T-cell (primary cell): ENCODE results near the gene RABGAP1L. TPM values are rescaled to one million over a fixed set of nuclear protein-coding genes. Genes with fewer than 3 reads are reported as not detected.
"Not testable (repeated sequence)": the region's sequence is repeated elsewhere in the genome, so short reads cannot be mapped to it uniquely, and the experiment has no call there.

ENCODE experiments used
- ATAC-seq, 4 experiments: fragments of 200-7000 bp in 3 of 4; fragments of 150-1000 bp in 1 of 4; cut with Tn5 transposase; replicated peaks in 1 of 4; 1 replicate in 3 of 4; 2 replicates in 1 of 4; pipeline ENCODE4 v1.10.0; 2021; ENCODE audit warnings: moderate library complexity in 3 of 4, mild to moderate bottlenecking in 2 of 4, moderate number of reproducible peaks in 1 of 4
- CTCF ChIA-PET, 2 donors: fragments of 300-600 bp; sonication (Branson Sonifier 250); formaldehyde crosslinking; loops; one replicate each; lab custom pipeline; 2022; ENCODE audit warnings: antibody characterized with exemption in 2 of 2; lab: Charles Lee
- POLR2A ChIA-PET, 2 donors: fragments of 300-600 bp; sonication (Branson Sonifier 250); formaldehyde crosslinking; loops; one replicate each; lab custom pipeline; 2022; ENCODE audit warnings: antibody characterized with exemption in 2 of 2; lab: Charles Lee
- DNase-seq, 35 experiments: peaks; one replicate each; pipeline versions ENCODE4 v3.0.0 to v3.0.0-alpha.2; 2013 to 2023
- H3K27ac ChIP-seq: one replicate; pipeline ENCODE4 v1.5.1; 2013; ENCODE audit warnings: low read length
- H3K27me3 ChIP-seq, 2 experiments: replicated peaks in 1 of 2; 1 replicate in 1 of 2; 2 replicates in 1 of 2; pipeline versions ENCODE4 v1.6.1 to v1.7.0; 2013; ENCODE audit warnings: low read length in 1 of 2, mixed read lengths in 1 of 2; ENCODE audit not compliant: control insufficient read depth in 2 of 2, insufficient read depth in 2 of 2; ENCODE audit errors: extremely low read depth in 1 of 2
- H3K36me3 ChIP-seq, 2 donors: 1 replicate in 1 of 2; 2 replicates in 1 of 2; pipeline versions ENCODE4 v1.6.1 to v1.7.0; 2013; ENCODE audit warnings: low read length in 1 of 2; ENCODE audit not compliant: control insufficient read depth in 2 of 2, insufficient read depth in 1 of 2; ENCODE audit errors: extremely low read depth in 1 of 2
- H3K4me1 ChIP-seq, 2 experiments: 1 replicate in 1 of 2; 2 replicates in 1 of 2; pipeline versions ENCODE4 v1.6.1 to v1.7.0; 2013; ENCODE audit warnings: low read length in 2 of 2, mixed read lengths in 1 of 2; ENCODE audit not compliant: insufficient read depth in 2 of 2, control insufficient read depth in 1 of 2; ENCODE audit errors: extremely low read depth in 1 of 2
- H3K4me3 ChIP-seq, 2 donors: 1 replicate in 1 of 2; 2 replicates in 1 of 2; pipeline versions ENCODE4 v1.5.1 to v1.7.0; 2013; ENCODE audit warnings: mild to moderate bottlenecking in 2 of 2, low read length in 1 of 2, moderate library complexity in 1 of 2; ENCODE audit not compliant: control insufficient read depth in 1 of 2; ENCODE audit errors: extremely low read depth in 1 of 2
- H3K9me3 ChIP-seq: 2 replicates; pipeline ENCODE4 v1.7.0; 2013
- H3K27ac Mint-ChIP-seq, 2 donors: one replicate each; pipeline ENCODE4 v1.8.0; 2020 to 2021; ENCODE audit warnings: mild to moderate bottlenecking in 2 of 2, mixed read lengths in 2 of 2
- H3K27me3 Mint-ChIP-seq, 2 donors: one replicate each; pipeline ENCODE4 v1.8.0; 2021 to 2022; ENCODE audit warnings: mixed read lengths in 2 of 2
- H3K36me3 Mint-ChIP-seq: one replicate; pipeline ENCODE4 v1.8.0; 2021; ENCODE audit warnings: mixed read lengths
- H3K4me1 Mint-ChIP-seq, 3 donors: one replicate each; pipeline ENCODE4 v1.8.0; 2020 to 2022; ENCODE audit warnings: mixed read lengths in 3 of 3, mild to moderate bottlenecking in 1 of 3
- H3K4me3 Mint-ChIP-seq, 3 donors: one replicate each; pipeline ENCODE4 v1.8.0; 2020 to 2022; ENCODE audit warnings: mild to moderate bottlenecking in 3 of 3, mixed read lengths in 3 of 3, moderate library complexity in 3 of 3
- H3K9me3 Mint-ChIP-seq, 3 donors: one replicate each; pipeline ENCODE4 v1.8.0; 2020 to 2022; ENCODE audit warnings: mixed read lengths in 3 of 3
- whole genome bisulfite sequencing: methylation state at CpG from one replicate; pipeline ENCODE4 v1.1.5; 2013; ENCODE audit warnings: missing lambda C conversion rate; ENCODE audit not compliant: insufficient coverage; 5-methylcytosine and 5-hydroxymethylcytosine counted together
- total RNA-seq, 35 experiments: library from RNA in 6 of 35; stranded (reverse) in 6 of 35; fragments of 120-200 nt in 1 of 35; gene quantifications; one replicate each; pipeline versions ENCODE4 v1.2.1 to v1.2.4 and lab custom pipeline; 2013 to 2026

RABGAP1L gene
- total RNA-seq, 5 donors from 2014 or later (not counting 1 experiment from before 2014, with no cell fraction given): 75.0 to 108 (median 82.3) TPM

DNA sequence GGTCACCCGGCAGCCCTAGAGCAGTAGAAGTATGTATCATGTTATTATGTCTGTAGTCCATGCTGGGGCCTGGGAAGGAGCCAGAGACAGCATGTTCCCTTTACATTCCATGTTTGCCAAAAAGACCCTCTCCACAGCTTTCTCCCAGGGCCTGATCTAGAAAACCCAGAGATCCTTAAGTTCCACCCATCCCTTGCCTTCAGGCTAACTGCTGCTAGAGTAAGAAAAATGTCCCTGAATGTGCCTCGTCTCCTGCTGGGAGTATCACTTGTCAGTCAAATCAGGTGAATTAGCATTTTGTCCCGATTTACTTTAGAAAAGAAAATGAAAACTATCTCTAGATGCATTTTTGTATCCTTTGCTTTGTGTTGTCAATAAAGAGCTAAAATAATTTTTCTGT, 877.2 kb downstream of the RABGAP1L start:
- H3K27ac Mint-ChIP-seq: no peak overlapping the region
- no peaks in the 10 kb centered on the region for H3K36me3 Mint-ChIP-seq
- H3K4me1 Mint-ChIP-seq: no peaks in the 10 kb centered on the region
- Histone ChIP-seq H3K27ac (no peak overlapping the region), H3K4me1 (no peaks in the 10 kb centered on the region), H3K4me3 (no peak overlapping the region), H3K36me3 (no peaks in the 10 kb centered on the region), H3K9me3 (no peaks in the 10 kb centered on the region), H3K27me3 (no peaks in the 10 kb centered on the region)
- H3K27me3 Mint-ChIP-seq: peaks cover 2 to 3% of the 10 kb centered on the region in 2 donors
- no peaks in the 10 kb centered on the region for H3K9me3 Mint-ChIP-seq
- ChIA-PET CTCF (interaction anchor here in 1 of 2 donors (0.6 to 0.7 kb wide), 2 partner anchors 18 to 866 kb away, joined by 3 to 7 read pairs; no protein-coding TSS in a partner anchor), POLR2A (no interaction called here)
- DNase-seq (no peak), ATAC-seq (no peak)
- H3K4me3 Mint-ChIP-seq: no peak overlapping the region
- WGBS: no CpG with 5 or more reads among the region's 3 CpGs

DNA sequence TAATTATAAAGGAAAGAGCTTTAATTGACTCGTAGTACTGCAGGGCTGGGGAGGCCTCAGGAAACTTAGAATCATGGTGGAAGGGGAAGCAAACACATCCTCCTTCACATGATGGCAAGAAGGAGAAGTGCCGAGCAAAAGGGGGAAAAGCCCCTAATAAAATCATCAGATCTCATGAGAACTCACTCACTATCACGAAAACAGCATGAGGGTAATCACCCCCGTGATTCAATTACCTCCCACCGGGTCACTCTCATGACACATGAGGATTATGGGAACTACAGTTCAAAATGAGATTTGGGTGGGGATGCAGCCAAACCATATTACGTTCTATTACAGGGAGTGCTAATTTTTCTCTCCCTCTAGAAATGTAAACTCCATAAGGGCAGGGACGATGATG, 878.1 kb downstream of the RABGAP1L start:
- DNase-seq: no peak
- no peak overlapping the region for H3K27ac Mint-ChIP-seq
- Histone ChIP-seq H3K4me3 (no peak overlapping the region), H3K27ac (no peak overlapping the region), H3K27me3 (peaks cover 0 to 2% of the 10 kb centered on the region in 2 experiments), H3K36me3 (no peaks in the 10 kb centered on the region), H3K4me1 (no peaks in the 10 kb centered on the region), H3K9me3 (no peaks in the 10 kb centered on the region)
- ChIA-PET CTCF (no interaction called here), POLR2A (no interaction called here)
- H3K9me3 Mint-ChIP-seq: no peaks in the 10 kb centered on the region
- H3K27me3 Mint-ChIP-seq: peaks cover 2 to 3% of the 10 kb centered on the region in 2 donors
- no peaks in the 10 kb centered on the region for H3K4me1 Mint-ChIP-seq
- H3K4me3 Mint-ChIP-seq: no peak overlapping the region
- no peaks in the 10 kb centered on the region for H3K36me3 Mint-ChIP-seq
- no peak for ATAC-seq
- no CpG with 5 or more reads among the region's 7 CpGs for WGBS

GRCh38 chr1:175040324-175040879, 881.1 kb downstream of the RABGAP1L start:
- H3K27me3 ChIP-seq: peaks cover 0 to 11% of the 10 kb centered on the region in 2 experiments
- H3K27ac ChIP-seq: no peak overlapping the region
- no peak overlapping the region for H3K4me3 ChIP-seq
- Mint-ChIP-seq H3K27me3 (peaks cover 3 to 14% of the 10 kb centered on the region in 2 donors), H3K9me3 (no peaks in the 10 kb centered on the region), H3K4me1 (no peaks in the 10 kb centered on the region), H3K27ac (no peak overlapping the region), H3K36me3 (no peaks in the 10 kb centered on the region), H3K4me3 (no peak overlapping the region)
- H3K36me3 ChIP-seq: no peaks in the 10 kb centered on the region
- POLR2A ChIA-PET: interaction anchor here in 1 of 2 donors (0.7 kb wide), 1 partner anchor 70 kb away, joined by 3 read pairs; no protein-coding TSS in a partner anchor
- ATAC-seq (no peak), DNase-seq (no peak)
- WGBS: 71% methylated on average over 2 of the region's 4 CpGs
- no peaks in the 10 kb centered on the region for H3K4me1 ChIP-seq
- H3K9me3 ChIP-seq: no peaks in the 10 kb centered on the region
- CTCF ChIA-PET: interaction anchor here in 1 of 2 donors (0.6 to 1.7 kb wide), 4 partner anchors 11 to 85 kb away, joined by 3 to 5 read pairs (median 3); no protein-coding TSS in a partner anchor

- no peak for DNase-seq
- WGBS: 100% methylated on average over 1 of the region's 3 CpGs
- POLR2A ChIA-PET: interaction anchor here in 1 of 2 donors (0.6 kb wide), 1 partner anchor 224 kb away, joined by 20 read pairs; no protein-coding TSS in a partner anchor
Observed at GRCh38 chr1:175042650-175043049, 883.3 kb downstream of the RABGAP1L start.

DNA sequence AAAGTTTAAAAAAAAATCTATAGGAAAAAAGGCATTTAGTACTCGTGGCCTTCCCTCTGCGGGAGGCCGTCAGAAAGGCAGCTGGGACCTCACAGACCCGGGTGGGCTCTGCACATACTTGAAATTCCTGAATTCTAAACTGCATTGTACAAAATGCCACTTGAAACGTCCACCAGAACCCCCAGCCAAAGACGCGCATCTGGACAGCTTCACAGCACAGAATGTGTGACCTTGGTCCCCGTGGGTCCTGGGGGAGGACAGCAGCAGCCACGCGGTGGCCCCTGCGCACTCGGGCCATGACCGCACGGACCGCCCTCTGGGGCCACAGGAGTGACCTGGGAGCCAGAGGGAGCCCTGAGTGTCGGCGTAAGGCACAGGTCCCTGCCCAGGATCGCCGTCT, 884.5 kb downstream of the RABGAP1L start:
- CTCF ChIA-PET: no interaction called here
- H3K4me3 ChIP-seq: no peak overlapping the region
- H3K4me1 ChIP-seq: no peaks in the 10 kb centered on the region
- ATAC-seq: no peak
- no peaks in the 10 kb centered on the region for H3K4me1 Mint-ChIP-seq
- H3K27ac ChIP-seq: no peak overlapping the region
- no peaks in the 10 kb centered on the region for H3K36me3 ChIP-seq
- peaks cover 0 to 11% of the 10 kb centered on the region in 2 experiments for H3K27me3 ChIP-seq
- POLR2A ChIA-PET: no interaction called here
- no peak overlapping the region for H3K4me3 Mint-ChIP-seq
- no peak for DNase-seq
- H3K9me3 Mint-ChIP-seq: no peaks in the 10 kb centered on the region
- H3K9me3 ChIP-seq: no peaks in the 10 kb centered on the region
- WGBS: 81% methylated on average over 14 of the region's 19 CpGs
- H3K27me3 Mint-ChIP-seq: peaks cover 17 to 30% of the 10 kb centered on the region in 2 donors
- H3K36me3 Mint-ChIP-seq: no peaks in the 10 kb centered on the region
- H3K27ac Mint-ChIP-seq: no peak overlapping the region

More at GRCh38 chr1:175042650-175043049, 883.3 kb downstream of the RABGAP1L start:
- ATAC-seq: no peak
- Mint-ChIP-seq H3K4me3 (no peak overlapping the region), H3K27ac (no peak overlapping the region), H3K4me1 (no peaks in the 10 kb centered on the region), H3K9me3 (no peaks in the 10 kb centered on the region), H3K36me3 (no peaks in the 10 kb centered on the region), H3K27me3 (peaks cover 8 to 23% of the 10 kb centered on the region in 2 donors)
- H3K4me3 ChIP-seq: no peak overlapping the region
- no peaks in the 10 kb centered on the region for H3K9me3 ChIP-seq
- CTCF ChIA-PET: no interaction called here
- no peaks in the 10 kb centered on the region for H3K36me3 ChIP-seq
- peaks cover 0 to 11% of the 10 kb centered on the region in 2 experiments for H3K27me3 ChIP-seq
- no peaks in the 10 kb centered on the region for H3K4me1 ChIP-seq
- H3K27ac ChIP-seq: no peak overlapping the region

DNA sequence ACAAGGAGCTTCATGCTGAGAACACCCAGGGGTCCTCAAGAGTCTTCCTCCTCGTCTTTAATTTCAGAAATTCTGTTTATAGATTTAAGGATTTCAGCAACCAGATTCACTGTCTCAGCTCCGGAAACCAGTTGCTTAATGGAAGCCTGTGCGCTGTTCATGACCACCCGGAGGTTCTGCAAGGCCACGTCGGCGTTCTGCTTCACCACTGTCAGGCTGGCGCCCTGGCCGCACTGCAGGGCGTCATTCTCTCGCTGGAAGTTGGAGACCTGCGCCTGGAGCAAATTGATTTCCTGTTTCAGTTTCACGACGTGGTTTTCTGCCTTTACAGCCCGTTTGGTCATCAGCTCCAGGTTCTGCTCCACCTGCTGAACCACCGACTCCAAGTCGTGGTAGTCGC, 885.3 kb downstream of the RABGAP1L start:
- 80% methylated on average over 18 of the region's 18 CpGs for WGBS
- H3K9me3 ChIP-seq, H3K4me1 Mint-ChIP-seq, H3K4me1 ChIP-seq, H3K27ac ChIP-seq, POLR2A ChIA-PET, H3K36me3 ChIP-seq, H3K9me3 Mint-ChIP-seq, ATAC-seq, H3K4me3 ChIP-seq, H3K27ac Mint-ChIP-seq, DNase-seq, H3K36me3 Mint-ChIP-seq, H3K4me3 Mint-ChIP-seq, CTCF ChIA-PET: not testable (repeated sequence)
- peaks cover 0 to 11% of the 10 kb centered on the region in 2 experiments for H3K27me3 ChIP-seq
- H3K27me3 Mint-ChIP-seq: peaks cover 25 to 38% of the 10 kb centered on the region in 2 donors
